ENCODE results near the gene EMILIN2.
A peak's percentile ranks its signal among the peaks of the same experiment; 100 is the strongest.
"Not testable (repeated sequence)": the region's sequence is repeated elsewhere in the genome, so short reads cannot be mapped to it uniquely, and the experiment has no call there.

The EMILIN2 gene

GRCh38 chr18:2846636-2847316 lies at the start of gene EMILIN2:
Gene EMILIN2, plus strand, starts transcription at chr18:2847006. Its CDS starts 183 bp downstream, at chr18:2847189.
- peak in 1 of 2 donors; percentile 14 for DNase-seq (ENCODE audit: low read depth in 2 of 2, low spot score in 1 of 2)

GRCh38 chr18:2797951-2798350 lies 48.9 kb upstream of the EMILIN2 start:
- no peak for DNase-seq (ENCODE audit: low read depth in 2 of 2, low spot score in 1 of 2)

GRCh38 chr18:2799369-2799768 lies 47.4 kb upstream of the EMILIN2 start:
- no peak for DNase-seq (ENCODE audit: low read depth in 2 of 2, low spot score in 1 of 2)

GRCh38 chr18:2805970-2806943 lies 40.5 kb upstream of the EMILIN2 start:
- no peak for DNase-seq (ENCODE audit: low read depth in 2 of 2, low spot score in 1 of 2)

- not testable (repeated sequence) for DNase-seq (ENCODE audit: low read depth in 2 of 2, low spot score in 1 of 2)
Observed at GRCh38 chr18:2808640-2809039, 38.2 kb upstream of the EMILIN2 start.

- DNase-seq (ENCODE audit: low read depth in 2 of 2, low spot score in 1 of 2): not testable (repeated sequence)
Observed at GRCh38 chr18:2809666-2810183, 37.1 kb upstream of the EMILIN2 start.

GRCh38 chr18:2811416-2811815 lies 35.4 kb upstream of the EMILIN2 start:
- no peak for DNase-seq (ENCODE audit: low read depth in 2 of 2, low spot score in 1 of 2)

- no peak for DNase-seq (ENCODE audit: low read depth in 2 of 2, low spot score in 1 of 2)
Observed at GRCh38 chr18:2814928-2815327, 31.9 kb upstream of the EMILIN2 start.

GRCh38 chr18:2818281-2818680 lies 28.5 kb upstream of the EMILIN2 start:
- no peak for DNase-seq (ENCODE audit: low read depth in 2 of 2, low spot score in 1 of 2)

- no peak for DNase-seq (ENCODE audit: low read depth in 2 of 2, low spot score in 1 of 2)
Observed at GRCh38 chr18:2821695-2822094, 25.1 kb upstream of the EMILIN2 start.

GRCh38 chr18:2822213-2822921 lies 24.4 kb upstream of the EMILIN2 start:
- DNase-seq (ENCODE audit: low read depth in 2 of 2, low spot score in 1 of 2): no peak

GRCh38 chr18:2823202-2823601 lies 23.6 kb upstream of the EMILIN2 start:
- DNase-seq (ENCODE audit: low read depth in 2 of 2, low spot score in 1 of 2): no peak

- no peak for DNase-seq (ENCODE audit: low read depth in 2 of 2, low spot score in 1 of 2)
Observed at GRCh38 chr18:2823966-2824365, 22.8 kb upstream of the EMILIN2 start.

GRCh38 chr18:2824865-2825264 lies 21.9 kb upstream of the EMILIN2 start:
- no peak for DNase-seq (ENCODE audit: low read depth in 2 of 2, low spot score in 1 of 2)

- no peak for DNase-seq (ENCODE audit: low read depth in 2 of 2, low spot score in 1 of 2)
Observed at GRCh38 chr18:2825613-2826175, 21.1 kb upstream of the EMILIN2 start.

- no peak for DNase-seq (ENCODE audit: low read depth in 2 of 2, low spot score in 1 of 2)
Observed at GRCh38 chr18:2826581-2826980, 20.2 kb upstream of the EMILIN2 start.

- DNase-seq (ENCODE audit: low read depth in 2 of 2, low spot score in 1 of 2): no peak
Observed at GRCh38 chr18:2827061-2827460, 19.7 kb upstream of the EMILIN2 start.

GRCh38 chr18:2836118-2836517 lies 10.7 kb upstream of the EMILIN2 start:
- DNase-seq (ENCODE audit: low read depth in 2 of 2, low spot score in 1 of 2): not testable (repeated sequence)

GRCh38 chr18:2837290-2837689 lies 9.5 kb upstream of the EMILIN2 start:
- not testable (repeated sequence) for DNase-seq (ENCODE audit: low read depth in 2 of 2, low spot score in 1 of 2)

GRCh38 chr18:2839202-2839601 lies 7.6 kb upstream of the EMILIN2 start:
- no peak for DNase-seq (ENCODE audit: low read depth in 2 of 2, low spot score in 1 of 2)

- DNase-seq (ENCODE audit: low read depth in 2 of 2, low spot score in 1 of 2): no peak
Observed at GRCh38 chr18:2840521-2840920, 6.3 kb upstream of the EMILIN2 start.
